Measurements from ENCODE around the gene DUSP22.

GRCh38 chr6:317448-318144, 25.3 kb downstream of the DUSP22 start:
- TF ChIP-seq POLR2AphosphoS5 (IDR thresholded peaks at IDR 0.05; ENCODE audit: low read depth, low read length) (no peak), REST (IDR thresholded peaks at IDR 0.05; ENCODE audit: insufficient read depth in 1 of 2, low read depth in 2 of 2, low read length in 2 of 2) (no peak)

All from PFSK-1 (cell line).